ENCODE data around the gene HNRNPDL.

DNA sequence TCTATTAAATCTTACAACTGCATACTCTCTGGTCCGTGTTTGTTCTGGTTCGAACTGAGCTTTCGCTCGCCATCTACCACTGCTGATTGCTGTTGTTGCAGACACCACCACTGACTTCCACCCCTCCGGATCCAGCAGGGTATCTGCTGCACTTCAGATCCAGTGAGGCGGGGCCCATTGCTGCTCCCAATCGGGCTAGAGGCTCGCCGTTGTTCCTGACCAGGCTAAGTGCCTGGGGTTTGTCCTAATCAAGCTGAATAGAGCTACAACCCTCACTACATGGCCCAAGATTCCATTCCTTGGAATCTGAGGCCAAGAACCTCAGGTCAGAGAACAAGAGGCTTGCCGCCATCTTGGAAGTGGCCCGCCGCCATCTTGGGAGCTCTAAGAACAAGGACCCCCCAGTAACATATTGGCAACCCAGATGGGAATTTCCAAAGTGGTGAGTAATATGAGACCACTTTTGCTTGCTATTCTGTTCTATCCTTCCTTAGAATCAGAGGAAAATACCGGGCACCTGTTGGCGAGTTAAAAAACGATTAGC is 43.4 kb upstream of the HNRNPDL start:
- TF ChIP-seq, protein P1, sequence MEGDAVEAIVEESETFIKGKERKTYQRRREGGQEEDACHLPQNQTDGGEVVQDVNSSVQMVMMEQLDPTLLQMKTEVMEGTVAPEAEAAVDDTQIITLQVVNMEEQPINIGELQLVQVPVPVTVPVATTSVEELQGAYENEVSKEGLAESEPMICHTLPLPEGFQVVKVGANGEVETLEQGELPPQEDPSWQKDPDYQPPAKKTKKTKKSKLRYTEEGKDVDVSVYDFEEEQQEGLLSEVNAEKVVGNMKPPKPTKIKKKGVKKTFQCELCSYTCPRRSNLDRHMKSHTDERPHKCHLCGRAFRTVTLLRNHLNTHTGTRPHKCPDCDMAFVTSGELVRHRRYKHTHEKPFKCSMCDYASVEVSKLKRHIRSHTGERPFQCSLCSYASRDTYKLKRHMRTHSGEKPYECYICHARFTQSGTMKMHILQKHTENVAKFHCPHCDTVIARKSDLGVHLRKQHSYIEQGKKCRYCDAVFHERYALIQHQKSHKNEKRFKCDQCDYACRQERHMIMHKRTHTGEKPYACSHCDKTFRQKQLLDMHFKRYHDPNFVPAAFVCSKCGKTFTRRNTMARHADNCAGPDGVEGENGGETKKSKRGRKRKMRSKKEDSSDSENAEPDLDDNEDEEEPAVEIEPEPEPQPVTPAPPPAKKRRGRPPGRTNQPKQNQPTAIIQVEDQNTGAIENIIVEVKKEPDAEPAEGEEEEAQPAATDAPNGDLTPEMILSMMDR (IDR thresholded peaks at IDR 0.05): no peak
- TF ChIP-seq POLR2A (IDR thresholded peaks at IDR 0.05) (no peak), POLR2AphosphoS5 (IDR thresholded peaks at IDR 0.05) (no peak)
